ENCODE results near the gene PCDHGB2.
"Not testable (repeated sequence)": the region's sequence is repeated elsewhere in the genome, so short reads cannot be mapped to it uniquely, and the experiment has no call there.

Gene PCDHGB2

DNA sequence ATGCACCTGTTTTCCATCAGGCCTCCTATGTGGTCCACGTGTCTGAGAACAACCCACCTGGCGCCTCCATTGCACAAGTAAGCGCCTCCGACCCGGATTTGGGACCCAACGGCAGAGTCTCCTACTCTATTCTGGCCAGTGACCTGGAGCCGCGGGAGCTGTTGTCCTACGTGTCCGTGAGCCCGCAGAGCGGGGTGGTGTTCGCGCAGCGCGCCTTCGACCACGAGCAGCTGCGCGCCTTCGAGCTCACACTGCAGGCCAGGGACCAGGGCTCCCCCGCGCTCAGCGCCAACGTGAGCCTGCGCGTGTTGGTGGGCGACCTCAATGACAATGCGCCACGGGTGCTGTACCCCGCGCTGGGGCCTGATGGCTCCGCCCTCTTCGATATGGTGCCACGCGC, 8.2 kb upstream of the PCDHGB2 start:
- no peak for DNase-seq

DNA sequence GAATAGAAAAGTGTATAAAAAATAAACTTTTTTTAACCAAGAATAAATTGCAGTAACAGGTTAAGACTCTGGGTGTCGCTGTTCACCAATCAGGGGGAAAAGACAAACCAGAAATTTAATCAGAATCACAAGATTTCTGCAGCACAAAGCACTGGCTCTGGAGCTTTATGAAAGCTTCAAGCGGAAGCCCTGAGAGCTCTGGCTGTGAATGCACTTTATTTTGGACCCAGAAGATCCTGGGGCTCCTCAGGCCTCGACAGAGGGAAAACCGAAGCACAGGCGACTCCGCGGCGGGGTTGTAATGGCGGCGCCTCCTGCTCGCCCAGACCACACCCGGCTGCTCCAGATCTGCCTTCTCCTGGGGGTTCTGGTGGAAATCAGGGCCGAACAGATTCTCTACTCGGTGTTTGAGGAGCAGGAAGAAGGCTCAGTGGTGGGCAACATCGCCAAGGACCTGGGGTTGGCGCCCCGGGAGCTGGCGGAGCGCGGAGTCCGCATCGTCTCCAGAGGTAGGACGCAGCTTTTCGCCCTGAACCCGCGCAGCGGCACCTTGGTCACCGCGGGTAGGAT, 4.8 kb upstream of the PCDHGB2 start, which contains the start of gene PCDHGA4:
Gene PCDHGA4 (plus strand): TSS at position 122 of the 570 bp plus-strand sequence. CDS start 87 bp downstream, at position 209.
- DNase-seq: no peak

DNA sequence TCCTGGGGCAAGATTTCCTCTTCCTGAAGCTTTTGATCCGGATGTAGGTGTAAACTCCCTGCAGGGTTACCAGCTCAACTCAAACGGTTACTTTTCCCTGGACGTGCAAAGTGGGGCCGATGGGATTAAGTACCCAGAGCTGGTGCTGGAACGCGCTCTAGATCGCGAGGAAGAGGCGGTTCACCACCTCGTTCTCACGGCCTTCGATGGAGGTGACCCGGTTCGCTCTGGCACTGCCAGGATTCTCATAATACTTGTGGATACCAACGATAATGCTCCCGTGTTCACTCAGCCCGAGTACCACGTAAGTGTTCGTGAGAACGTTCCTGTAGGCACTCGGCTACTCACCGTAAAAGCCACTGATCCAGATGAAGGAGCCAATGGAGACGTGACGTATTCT, 4.2 kb upstream of the PCDHGB2 start:
- DNase-seq: no peak

DNA sequence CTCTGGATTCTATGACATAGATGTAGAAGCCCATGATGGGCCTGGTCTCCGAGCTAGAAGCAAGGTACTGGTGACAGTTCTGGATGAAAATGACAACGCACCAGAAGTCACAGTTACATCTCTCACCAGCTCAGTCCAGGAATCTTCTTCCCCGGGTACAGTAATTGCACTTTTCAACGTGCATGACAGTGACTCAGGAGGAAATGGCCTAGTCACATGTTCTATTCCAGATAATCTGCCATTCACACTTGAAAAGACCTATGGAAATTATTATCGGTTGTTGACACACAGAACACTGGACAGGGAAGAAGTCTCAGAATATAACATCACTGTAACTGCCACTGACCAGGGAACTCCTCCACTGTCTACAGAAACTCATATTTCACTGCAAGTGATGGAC, 3.7 kb upstream of the PCDHGB2 start:
- no peak for DNase-seq

DNA sequence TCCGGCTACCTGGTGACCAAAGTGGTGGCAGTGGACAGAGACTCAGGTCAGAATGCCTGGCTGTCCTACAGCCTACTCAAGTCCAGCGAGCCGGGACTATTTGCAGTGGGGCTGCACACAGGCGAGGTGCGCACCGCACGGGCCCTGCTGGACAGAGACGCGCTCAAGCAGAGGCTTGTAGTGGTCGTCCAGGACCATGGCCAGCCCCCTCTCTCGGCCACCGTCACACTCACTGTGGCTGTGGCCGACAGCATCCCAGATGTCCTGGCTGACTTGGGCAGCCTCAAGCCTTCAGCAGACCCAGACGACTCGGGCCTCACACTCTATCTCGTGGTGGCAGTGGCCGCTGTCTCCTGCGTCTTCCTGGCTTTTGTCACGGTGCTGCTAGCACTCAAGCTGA, 2.8 kb upstream of the PCDHGB2 start:
- no peak for DNase-seq

DNA sequence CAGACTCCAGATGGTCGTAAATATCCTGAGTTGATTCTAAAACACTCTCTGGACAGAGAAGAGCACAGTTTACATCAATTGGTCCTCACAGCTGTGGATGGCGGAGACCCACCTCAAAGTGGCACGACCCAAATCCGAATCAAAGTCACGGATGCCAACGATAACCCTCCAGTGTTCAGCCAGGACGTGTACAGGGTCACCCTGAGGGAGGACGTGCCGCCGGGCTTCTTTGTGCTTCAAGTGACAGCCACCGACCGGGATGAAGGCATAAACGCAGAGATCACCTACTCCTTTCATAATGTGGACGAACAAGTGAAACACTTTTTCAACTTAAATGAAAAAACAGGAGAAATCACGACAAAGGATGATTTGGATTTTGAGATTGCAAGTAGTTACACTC, 891 bp downstream of the PCDHGB2 start:
- DNase-seq: no peak

DNA sequence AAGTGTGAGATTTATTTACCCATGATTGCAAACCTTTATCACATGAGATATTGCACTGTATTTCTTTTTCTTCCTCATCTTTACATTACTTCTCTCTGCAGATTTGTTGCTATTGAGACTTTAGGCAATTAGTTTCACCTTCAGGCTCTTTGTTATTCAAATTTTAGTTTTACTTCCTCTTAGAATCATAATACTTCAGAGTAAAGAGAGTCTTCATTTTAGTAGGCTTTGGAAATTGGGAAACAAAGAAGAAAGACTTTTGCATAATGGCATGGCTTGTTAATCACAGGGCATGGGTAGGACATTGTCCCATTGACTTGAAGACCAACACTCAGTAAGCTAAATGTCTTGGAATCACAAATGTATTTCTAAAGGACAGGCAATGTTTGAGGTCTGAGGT, 2.9 kb downstream of the PCDHGB2 start:
- no peak for DNase-seq

DNA sequence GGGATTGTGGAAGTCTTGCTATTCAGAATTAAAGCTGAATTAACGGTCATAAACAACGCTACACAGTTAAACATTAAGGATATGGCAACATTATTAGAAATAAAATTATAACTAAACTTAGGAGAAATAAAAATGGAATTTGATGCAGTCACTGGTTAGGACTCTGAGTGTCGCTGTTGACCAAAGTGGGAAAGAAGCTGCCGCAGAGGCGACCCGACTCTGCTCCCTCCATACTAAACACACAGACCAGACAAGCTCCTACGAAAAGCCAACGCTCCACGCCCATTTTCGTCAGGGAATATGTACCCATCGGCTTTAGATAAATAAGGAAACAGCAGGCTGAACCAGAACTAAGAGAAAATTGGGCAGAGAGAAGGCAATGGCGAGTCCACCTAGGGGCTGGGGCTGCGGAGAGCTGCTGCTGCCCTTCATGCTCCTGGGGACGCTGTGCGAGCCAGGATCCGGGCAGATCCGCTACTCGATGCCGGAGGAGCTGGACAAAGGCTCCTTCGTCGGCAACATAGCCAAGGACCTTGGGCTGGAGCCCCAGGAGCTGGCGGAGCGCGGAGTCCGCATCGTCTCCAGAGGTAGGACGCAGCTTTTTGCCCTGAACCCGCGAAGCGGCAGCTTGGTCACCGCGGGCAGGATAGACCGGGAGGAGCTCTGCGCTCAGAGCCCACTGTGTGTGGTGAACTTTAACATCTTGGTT, 4.3 kb downstream of the PCDHGB2 start, which contains the start of gene PCDHGA5:
Gene PCDHGA5 (plus strand): TSS at position 211 of the 709 bp plus-strand sequence. CDS start 169 bp downstream, at position 380.
- DNase-seq: no peak

DNA sequence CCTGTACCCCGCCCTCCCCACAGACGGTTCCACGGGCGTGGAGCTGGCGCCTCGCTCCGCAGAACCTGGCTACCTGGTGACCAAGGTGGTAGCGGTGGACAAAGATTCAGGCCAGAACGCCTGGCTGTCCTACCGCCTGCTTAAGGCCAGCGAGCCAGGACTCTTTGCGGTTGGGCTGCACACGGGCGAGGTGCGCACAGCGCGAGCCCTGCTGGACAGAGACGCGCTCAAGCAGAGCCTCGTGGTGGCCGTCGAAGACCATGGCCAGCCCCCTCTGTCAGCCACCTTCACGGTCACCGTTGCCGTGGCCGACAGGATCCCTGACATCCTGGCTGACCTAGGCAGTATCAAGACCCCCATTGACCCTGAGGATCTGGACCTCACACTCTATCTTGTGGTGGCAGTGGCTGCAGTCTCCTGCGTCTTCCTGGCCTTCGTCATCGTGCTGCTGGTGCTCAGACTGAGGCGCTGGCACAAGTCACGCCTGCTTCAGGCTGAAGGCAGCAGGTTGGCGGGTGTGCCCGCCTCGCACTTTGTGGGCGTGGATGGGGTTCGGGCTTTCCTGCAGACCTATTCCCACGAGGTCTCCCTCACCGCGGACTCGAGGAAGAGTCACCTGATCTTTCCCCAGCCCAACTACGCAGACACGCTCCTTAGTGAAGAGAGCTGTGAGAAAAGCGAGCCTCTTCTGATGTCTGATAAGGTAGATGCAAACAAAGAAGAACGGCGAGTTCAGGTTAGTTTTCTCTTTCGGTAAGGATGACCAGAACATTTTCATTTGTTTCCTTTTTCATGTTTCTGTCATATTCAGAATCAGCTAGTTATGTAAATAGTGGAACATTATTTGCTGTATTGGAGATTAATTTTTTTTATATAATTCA, 6.5 kb downstream of the PCDHGB2 start:
- DNase-seq: no peak

DNA sequence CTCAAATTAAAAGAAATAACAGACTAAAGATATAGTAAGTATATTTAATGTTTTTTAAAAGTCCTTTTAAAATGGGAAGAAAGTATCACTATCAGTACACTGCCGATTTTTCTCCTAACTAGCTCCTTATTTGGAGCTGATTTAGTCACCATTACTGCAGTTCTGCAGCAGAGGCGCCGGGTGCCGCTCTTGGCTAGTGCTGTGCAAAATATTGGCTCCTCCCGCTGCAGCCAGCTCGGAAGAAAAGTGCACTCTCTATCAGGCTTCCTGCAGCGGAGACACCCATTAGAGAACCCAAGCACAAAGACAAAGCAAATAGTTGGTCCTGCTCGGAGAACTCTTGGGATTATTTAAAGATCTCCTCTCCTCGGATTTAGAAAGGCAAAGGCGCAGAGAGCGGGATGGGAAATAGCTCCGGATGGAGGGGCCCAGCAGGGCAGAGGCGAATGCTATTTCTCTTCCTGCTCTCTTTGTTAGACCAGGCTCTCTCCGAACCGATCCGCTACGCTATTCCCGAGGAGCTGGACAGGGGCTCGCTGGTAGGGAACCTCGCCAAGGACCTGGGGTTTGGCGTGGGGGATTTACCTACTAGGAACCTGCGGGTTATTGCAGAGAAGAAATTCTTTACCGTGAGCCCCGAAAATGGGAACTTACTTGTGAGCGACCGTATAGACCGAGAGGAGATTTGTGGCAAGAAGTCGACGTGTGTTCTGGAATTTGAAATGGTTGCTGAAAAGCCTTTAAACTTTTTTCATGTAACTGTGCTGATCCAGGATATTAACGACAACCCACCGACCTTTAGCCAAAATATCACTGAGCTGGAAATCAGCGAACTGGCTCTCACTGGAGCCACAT, 10.4 kb downstream of the PCDHGB2 start, which contains the start of gene PCDHGB3:
Gene PCDHGB3 (plus strand): TSS at position 249 of the 855 bp plus-strand sequence. CDS start 153 bp downstream, at position 402.
- no peak for DNase-seq

DNA sequence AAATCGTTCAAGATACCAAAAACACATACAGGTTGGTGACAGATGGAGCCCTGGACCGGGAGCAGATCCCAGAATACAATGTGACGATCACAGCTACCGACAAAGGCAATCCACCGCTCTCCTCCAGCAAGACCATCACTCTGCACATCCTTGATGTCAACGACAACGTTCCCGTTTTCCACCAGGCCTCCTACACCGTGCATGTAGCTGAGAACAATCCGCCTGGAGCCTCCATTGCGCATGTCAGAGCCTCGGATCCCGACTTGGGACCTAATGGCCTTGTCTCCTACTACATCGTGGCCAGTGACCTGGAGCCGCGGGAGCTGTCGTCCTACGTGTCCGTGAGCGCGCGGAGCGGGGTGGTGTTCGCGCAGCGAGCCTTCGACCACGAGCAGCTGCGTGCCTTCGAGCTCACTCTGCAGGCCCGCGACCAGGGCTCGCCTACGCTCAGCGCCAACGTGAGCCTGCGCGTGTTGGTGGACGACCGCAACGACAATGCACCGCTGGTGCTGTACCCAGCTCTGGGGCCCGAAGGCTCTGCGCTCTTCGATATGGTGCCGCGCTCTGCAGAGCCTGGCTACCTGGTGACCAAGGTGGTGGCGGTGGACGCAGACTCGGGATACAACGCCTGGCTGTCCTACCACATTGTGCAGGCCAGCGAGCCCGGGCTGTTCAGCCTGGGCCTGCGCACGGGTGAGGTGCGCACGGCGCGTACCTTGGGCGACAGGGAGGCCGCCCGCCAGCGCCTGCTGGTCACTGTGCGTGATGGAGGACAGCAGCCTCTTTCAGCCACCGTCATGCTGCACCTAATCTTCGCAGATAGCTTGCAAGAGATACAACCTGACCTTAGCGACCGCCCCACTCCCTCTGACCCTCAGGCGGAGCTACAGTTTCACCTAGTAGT, 12.0 kb downstream of the PCDHGB2 start:
- no peak for DNase-seq

DNA sequence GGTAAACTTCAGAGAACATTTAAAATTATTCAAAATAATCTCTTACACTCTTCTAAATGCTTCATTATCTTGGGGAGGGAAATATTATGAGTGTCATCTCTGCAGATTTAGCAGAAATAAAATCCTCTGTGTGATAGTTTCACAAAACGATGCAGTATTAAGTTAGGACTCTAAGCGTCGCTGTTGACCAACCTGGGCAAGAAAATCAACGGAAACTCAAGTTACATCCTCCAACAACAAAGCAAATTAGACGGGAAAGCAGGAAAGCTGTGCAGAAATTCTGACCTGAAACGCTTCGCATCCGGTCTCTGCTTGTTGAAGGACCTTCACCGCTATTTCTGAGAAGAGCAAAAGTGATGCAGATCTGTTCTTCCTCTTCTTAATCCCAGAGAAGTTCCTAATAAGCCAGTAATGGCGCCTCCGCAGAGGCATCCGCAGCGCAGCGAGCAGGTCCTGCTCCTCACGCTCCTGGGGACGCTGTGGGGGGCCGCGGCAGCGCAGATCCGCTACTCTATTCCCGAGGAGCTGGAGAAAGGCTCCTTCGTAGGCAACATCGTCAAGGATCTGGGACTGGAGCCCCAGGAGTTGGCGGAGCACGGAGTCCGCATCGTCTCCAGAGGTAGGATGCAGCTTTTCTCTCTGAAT, 14.0 kb downstream of the PCDHGB2 start, which contains the start of gene PCDHGA6:
Gene PCDHGA6 (plus strand): TSS at position 219 of the 645 bp plus-strand sequence. CDS start 193 bp downstream, at position 412.
- DNase-seq: no peak

DNA sequence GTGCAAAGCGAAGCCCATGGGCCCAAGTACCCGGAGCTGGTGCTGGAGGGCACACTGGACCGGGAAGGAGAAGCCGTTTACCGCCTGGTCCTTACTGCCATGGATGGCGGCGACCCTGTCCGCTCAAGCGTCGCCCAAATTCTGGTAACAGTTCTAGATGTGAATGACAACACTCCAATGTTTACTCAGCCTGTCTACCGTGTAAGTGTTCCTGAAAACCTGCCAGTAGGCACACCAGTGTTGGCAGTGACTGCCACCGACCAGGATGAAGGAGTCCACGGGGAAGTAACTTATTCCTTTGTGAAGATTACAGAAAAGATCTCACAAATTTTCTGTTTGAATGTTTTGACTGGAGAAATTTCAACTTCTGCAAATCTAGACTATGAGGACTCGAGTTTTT, 14.8 kb downstream of the PCDHGB2 start:
- no peak for DNase-seq

DNA sequence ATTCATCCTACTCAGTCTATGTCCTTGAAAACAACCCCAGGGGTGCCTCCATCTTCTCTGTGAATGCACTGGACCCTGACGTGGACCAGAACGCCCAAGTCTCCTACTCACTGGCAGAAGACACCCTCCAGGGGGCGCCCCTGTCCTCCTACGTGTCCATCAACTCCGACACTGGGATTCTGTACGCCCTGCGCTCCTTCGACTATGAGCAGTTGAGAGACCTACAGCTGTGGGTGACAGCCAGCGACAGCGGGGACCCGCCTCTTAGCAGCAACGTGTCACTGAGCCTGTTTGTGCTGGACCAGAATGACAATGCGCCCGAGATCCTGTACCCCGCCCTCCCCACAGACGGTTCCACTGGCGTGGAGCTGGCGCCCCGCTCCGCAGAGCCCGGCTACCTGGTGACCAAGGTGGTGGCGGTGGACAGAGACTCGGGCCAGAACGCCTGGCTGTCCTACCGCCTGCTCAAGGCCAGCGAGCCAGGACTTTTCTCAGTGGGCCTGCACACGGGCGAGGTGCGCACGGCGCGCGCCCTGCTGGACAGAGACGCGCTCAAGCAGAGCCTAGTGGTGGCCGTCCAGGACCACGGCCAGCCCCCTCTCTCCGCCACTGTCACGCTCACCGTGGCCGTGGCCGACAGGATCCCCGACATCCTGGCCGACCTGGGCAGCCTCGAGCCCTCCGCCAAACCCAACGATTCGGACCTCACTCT, 15.8 kb downstream of the PCDHGB2 start:
- not testable (repeated sequence) for DNase-seq

DNA sequence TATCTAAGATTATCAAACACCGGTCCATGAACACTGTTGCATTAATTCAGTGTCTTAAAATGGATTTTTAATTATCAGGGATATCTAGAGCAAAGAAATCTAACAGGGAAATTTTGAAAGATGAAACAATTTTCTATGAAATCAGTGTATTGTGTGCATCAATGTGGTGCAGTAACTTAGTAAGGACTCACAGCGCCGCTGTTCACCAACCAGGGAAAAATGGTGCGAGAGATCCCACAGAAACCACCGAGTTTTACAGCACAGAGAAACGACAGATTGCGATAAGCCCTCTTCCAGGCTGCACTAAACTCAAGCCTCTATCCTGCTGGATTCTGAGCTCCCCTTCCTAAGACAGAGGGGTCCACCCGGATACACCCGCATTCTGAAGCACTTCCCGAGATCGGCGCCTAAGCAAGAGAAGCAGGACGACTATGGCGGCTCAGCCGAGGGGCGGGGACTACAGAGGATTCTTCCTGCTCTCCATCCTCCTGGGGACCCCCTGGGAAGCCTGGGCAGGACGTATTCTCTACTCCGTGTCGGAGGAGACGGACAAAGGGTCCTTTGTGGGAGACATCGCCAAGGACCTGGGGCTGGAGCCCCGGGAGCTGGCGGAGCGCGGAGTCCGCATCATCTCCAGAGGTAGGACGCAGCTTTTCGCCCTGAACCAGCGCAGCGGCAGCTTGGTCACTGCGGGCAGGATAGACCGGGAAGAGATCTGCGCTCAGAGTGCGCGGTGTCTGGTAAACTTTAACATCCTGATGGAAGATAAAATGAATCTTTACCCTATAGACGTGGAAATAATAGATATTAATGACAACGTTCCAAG, 22.9 kb downstream of the PCDHGB2 start, which contains the start of gene PCDHGA7:
Gene PCDHGA7 (plus strand): TSS at position 274 of the 826 bp plus-strand sequence. CDS start 158 bp downstream, at position 432.
- no peak for DNase-seq

DNA sequence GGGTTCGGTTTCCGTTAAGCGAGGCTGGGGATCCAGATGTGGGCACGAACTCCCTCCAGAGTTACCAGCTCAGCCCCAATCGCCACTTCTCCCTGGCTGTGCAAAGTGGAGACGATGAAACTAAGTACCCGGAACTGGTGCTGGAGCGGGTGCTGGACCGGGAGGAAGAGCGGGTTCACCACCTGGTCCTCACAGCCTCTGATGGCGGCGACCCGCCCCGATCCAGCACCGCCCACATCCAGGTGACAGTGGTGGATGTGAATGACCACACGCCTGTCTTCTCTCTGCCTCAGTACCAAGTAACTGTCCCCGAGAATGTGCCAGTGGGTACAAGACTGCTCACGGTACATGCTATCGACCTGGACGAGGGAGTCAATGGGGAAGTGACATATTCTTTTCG, 23.6 kb downstream of the PCDHGB2 start:
- DNase-seq: no peak

DNA sequence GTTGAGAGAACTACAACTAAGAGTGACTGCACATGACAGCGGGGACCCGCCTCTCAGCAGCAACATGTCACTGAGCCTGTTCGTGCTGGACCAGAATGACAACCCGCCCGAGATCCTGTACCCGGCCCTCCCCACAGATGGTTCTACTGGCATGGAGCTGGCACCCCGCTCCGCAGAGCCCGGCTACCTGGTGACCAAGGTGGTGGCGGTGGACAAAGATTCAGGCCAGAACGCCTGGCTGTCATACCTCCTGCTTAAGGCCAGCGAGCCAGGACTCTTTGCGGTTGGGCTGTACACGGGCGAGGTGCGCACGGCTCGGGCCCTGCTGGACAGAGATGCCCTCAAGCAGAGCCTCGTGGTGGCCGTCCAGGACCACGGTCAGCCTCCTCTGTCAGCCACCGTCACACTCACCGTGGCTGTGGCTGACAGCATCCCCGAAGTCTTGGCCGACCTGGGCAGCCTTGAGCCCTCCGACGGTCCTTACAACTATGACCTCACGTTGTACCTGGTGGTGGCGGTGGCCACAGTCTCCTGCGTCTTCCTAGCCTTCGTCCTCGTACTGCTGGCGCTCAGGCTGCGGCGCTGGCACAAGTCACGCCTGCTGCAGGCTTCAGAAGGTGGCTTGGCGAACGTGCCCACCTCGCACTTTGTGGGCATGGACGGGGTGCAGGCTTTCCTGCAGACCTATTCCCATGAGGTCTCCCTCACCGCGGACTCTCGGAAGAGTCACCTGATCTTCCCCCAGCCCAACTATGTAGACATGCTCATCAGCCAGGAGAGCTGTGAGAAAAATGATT, 24.9 kb downstream of the PCDHGB2 start:
- DNase-seq: no peak

All from NCI-H187 (cell line).